WI38 (cell line): ENCODE measurements around the gene OSCP1.
"Not testable (repeated sequence)": the region's sequence is repeated elsewhere in the genome, so short reads cannot be mapped to it uniquely, and the experiment has no call there.

Source experiments
- H3K4me3 ChIP-seq: 2 replicates; pipeline ENCODE4 v1.5.1; 2011; ENCODE audit warnings: low read depth, mild to moderate bottlenecking, control low read depth, low read length
- CTCF ChIP-seq: IDR thresholded peaks from 2 replicates; pipeline ENCODE4 v1.5.1; 2012; ENCODE audit warnings: low read depth, mild to moderate bottlenecking, control low read depth, low read length

The OSCP1 gene

GRCh38 chr1:36450270-36450918 is at the start of gene OSCP1:
Gene OSCP1 (minus strand): TSS chr1:36450451. CDS start chr1:36450369, 82 bp downstream.
- peak within 1 kb of the TSS; percentile 71 for H3K4me3 ChIP-seq
- TF ChIP-seq CTCF, result no peak

GRCh38 chr1:36497207-36497606 is 47.0 kb upstream of the OSCP1 start:
- TF ChIP-seq CTCF, result no peak
- no peak overlapping the region for H3K4me3 ChIP-seq

GRCh38 chr1:36494971-36495370 is 44.7 kb upstream of the OSCP1 start:
- no peak for TF ChIP-seq CTCF

GRCh38 chr1:36493524-36493923 is 43.3 kb upstream of the OSCP1 start:
- no peak for TF ChIP-seq CTCF
- no peak overlapping the region for H3K4me3 ChIP-seq

More at GRCh38 chr1:36494971-36495370, 44.7 kb upstream of the OSCP1 start:
- H3K4me3 ChIP-seq, result no peak overlapping the region

- no peak for TF ChIP-seq CTCF
- H3K4me3 ChIP-seq, result no peak overlapping the region
These were observed 42.2 kb upstream of the OSCP1 start for GRCh38 chr1:36492491-36492890.

GRCh38 chr1:36489258-36490051 is 39.2 kb upstream of the OSCP1 start:
- H3K4me3 ChIP-seq, result not testable (repeated sequence)

GRCh38 chr1:36487906-36488305 is 37.7 kb upstream of the OSCP1 start:
- no peak for TF ChIP-seq CTCF
- no peak overlapping the region for H3K4me3 ChIP-seq

GRCh38 chr1:36487336-36487725 is 37.1 kb upstream of the OSCP1 start:
- not testable (repeated sequence) for H3K4me3 ChIP-seq
